Measurements from ENCODE around the gene RPS5.

- TF ChIP-seq CTCF (IDR thresholded peaks at IDR 0.05) (no peak), POLR2A (IDR thresholded peaks at IDR 0.05) (no peak)
These were observed 34.1 kb upstream of the RPS5 start, which contains the start of gene A1BG for GRCh38 chr19:58352760-58353671.
